GM18858 (cell line): ENCODE data around the gene B3GALT6.

ENCODE experiments used
- ATAC-seq: cut with Tn5 transposase; IDR thresholded peaks from one replicate; pipeline ENCODE4 v1.9.1; 2021; ENCODE audit not compliant: unreplicated experiment

The B3GALT6 gene

GRCh38 chr1:1281533-1282321, 49.7 kb downstream of the B3GALT6 start:
- no peak for ATAC-seq

- no peak for ATAC-seq
These were observed 51.0 kb downstream of the B3GALT6 start for GRCh38 chr1:1282998-1283397.

- ATAC-seq = no peak
These were observed 51.8 kb downstream of the B3GALT6 start for GRCh38 chr1:1283821-1284220.
